Measurements from ENCODE around the gene TAB2. TPM values are rescaled to one million over a fixed set of nuclear protein-coding genes. Genes with fewer than 3 reads are reported as not detected.
A peak's percentile ranks its signal among the peaks of the same experiment; 100 is the strongest.

Gene TAB2
- total RNA-seq, 4 donors from 2014 or later = 24.1 to 93.6 (median 51.7) TPM

GRCh38 chr6:149445573-149445972 lies 128.1 kb downstream of the TAB2 start:
- no peak overlapping the region for H3K4me3 ChIP-seq
- H3K27ac ChIP-seq = no peak overlapping the region
- H3K27me3 ChIP-seq = no peaks in the 10 kb centered on the region
- TF ChIP-seq, protein P1, sequence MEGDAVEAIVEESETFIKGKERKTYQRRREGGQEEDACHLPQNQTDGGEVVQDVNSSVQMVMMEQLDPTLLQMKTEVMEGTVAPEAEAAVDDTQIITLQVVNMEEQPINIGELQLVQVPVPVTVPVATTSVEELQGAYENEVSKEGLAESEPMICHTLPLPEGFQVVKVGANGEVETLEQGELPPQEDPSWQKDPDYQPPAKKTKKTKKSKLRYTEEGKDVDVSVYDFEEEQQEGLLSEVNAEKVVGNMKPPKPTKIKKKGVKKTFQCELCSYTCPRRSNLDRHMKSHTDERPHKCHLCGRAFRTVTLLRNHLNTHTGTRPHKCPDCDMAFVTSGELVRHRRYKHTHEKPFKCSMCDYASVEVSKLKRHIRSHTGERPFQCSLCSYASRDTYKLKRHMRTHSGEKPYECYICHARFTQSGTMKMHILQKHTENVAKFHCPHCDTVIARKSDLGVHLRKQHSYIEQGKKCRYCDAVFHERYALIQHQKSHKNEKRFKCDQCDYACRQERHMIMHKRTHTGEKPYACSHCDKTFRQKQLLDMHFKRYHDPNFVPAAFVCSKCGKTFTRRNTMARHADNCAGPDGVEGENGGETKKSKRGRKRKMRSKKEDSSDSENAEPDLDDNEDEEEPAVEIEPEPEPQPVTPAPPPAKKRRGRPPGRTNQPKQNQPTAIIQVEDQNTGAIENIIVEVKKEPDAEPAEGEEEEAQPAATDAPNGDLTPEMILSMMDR (IDR thresholded peaks at IDR 0.05) = no peak
- TF ChIP-seq POLR2A (IDR thresholded peaks at IDR 0.05) = no peak
- intact Hi-C loops (cut with DNase I; ENCODE audit: low total_unique reads) = no loop called here
- peaks cover 0 to 3% of the 10 kb centered on the region in 2 donors for H3K4me1 ChIP-seq
- no peaks in the 10 kb centered on the region for H3K9me3 ChIP-seq
- H3K36me3 ChIP-seq = no peaks in the 10 kb centered on the region
- no peak for DNase-seq

DNA sequence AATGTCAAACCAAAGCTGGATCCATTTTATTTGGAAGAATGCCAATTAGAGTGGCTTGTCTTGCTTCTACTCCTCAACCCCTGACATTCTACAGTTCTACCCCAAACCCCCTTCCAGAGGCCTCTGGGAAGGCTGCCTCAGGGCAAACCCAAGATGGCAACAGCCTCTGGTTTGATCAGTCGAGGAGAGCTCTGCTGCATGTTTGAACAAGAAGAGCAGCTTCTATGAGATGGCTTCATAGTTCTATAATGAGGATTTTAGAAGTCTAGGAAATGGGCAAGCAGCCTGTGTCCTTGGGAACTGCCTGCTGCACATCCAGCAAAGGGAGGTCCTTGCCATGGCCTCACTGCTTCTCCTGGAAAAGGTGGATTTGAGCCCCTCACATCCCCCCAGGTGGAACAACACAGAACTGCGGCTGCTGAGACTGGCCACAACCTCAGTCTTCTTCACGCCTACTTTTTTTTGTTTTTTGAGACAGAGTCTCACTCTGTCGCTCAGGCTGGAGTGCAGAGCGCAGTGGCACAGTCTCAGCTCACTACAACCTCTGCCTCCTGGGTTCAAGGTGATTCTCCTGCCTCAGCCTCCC lies 129.4 kb downstream of the TAB2 start:
- no peak overlapping the region for H3K27ac ChIP-seq
- intact Hi-C loops (cut with DNase I; ENCODE audit: low total_unique reads) = no loop called here
- no peak for DNase-seq
- H3K4me1 ChIP-seq = no peaks in the 10 kb centered on the region
- no peaks in the 10 kb centered on the region for H3K36me3 ChIP-seq
- no peak for TF ChIP-seq POLR2A (IDR thresholded peaks at IDR 0.05)
- TF ChIP-seq, protein P1 (IDR thresholded peaks at IDR 0.05) = no peak
- no peaks in the 10 kb centered on the region for H3K9me3 ChIP-seq
- H3K27me3 ChIP-seq = no peaks in the 10 kb centered on the region
- H3K4me3 ChIP-seq = no peak overlapping the region

DNA sequence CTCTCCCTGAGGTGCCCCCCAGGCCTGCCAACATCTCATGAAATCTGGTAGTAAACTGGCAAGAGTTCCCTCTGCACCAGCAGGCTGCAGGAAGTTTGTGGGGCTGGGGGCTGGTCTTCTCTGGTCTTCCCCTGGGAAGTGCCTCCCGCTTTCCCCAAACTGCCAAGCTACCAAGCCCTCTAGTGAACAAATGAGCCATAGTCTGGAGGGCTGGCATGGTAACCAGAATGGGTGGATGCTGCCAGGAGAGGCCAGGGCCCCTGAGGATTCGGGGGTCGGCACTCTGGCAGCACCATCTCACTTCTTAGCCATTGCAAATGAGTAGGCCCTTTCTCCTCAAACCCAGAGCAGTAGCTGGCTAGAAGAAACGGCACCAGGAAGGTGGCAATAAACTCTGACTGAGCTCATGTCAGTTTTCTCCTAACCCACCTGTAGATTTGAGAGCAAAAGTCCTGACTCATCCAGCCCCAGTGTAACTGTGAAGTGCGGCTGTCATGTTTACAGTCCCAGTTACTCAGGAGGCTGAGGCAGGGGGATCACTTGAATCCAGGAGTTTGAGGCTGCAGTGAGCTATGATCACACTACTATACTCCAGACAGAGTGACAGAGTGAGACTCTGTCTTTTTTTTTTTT lies 131.4 kb downstream of the TAB2 start:
- H3K4me3 ChIP-seq = no peak overlapping the region
- intact Hi-C loops (cut with DNase I; ENCODE audit: low total_unique reads) = no loop called here
- H3K4me1 ChIP-seq = peaks cover 0 to 5% of the 10 kb centered on the region in 2 donors
- no peaks in the 10 kb centered on the region for H3K27me3 ChIP-seq
- no peak overlapping the region for H3K27ac ChIP-seq
- no peaks in the 10 kb centered on the region for H3K9me3 ChIP-seq
- no peaks in the 10 kb centered on the region for H3K36me3 ChIP-seq
- no peak for DNase-seq
- TF ChIP-seq, protein P1 (IDR thresholded peaks at IDR 0.05) = no peak
- no peak for TF ChIP-seq POLR2A (IDR thresholded peaks at IDR 0.05)

GRCh38 chr6:149449831-149450678 lies 132.5 kb downstream of the TAB2 start:
- Histone ChIP-seq H3K27me3 (no peaks in the 10 kb centered on the region), H3K9me3 (no peaks in the 10 kb centered on the region), H3K27ac (no peak overlapping the region), H3K36me3 (no peaks in the 10 kb centered on the region), H3K4me1 (peaks cover 0 to 14% of the 10 kb centered on the region in 2 donors), H3K4me3 (peak overlapping the region in 1 of 2 donors; percentile 32)
- intact Hi-C loops (cut with DNase I; ENCODE audit: low total_unique reads) = no loop called here
- no peak for TF ChIP-seq POLR2A (IDR thresholded peaks at IDR 0.05)
- TF ChIP-seq, protein P1 (IDR thresholded peaks at IDR 0.05) = no peak
- no peak for DNase-seq

Data from uterus (tissue), 4 donors.